Keratinocyte (primary cell): ENCODE measurements around the gene KANSL1. TPM values are rescaled to one million over a fixed set of nuclear protein-coding genes. Genes with fewer than 3 reads are reported as not detected.
A peak's percentile ranks its signal among the peaks of the same experiment; 100 is the strongest.

Experiments used
- DNase-seq: peaks from one replicate; pipeline ENCODE4 v3.0.0-alpha.2; 2011; ENCODE audit warnings: low read depth, missing footprints, low spot score
- FAIRE-seq: peaks from 2 replicates; lab custom pipeline; 2011; peaks lifted over from hg19 to GRCh38; lab: Jason Lieb, UNC
- H2AFZ ChIP-seq: 2 replicates; pipeline ENCODE4 v1.6.0; 2012; ENCODE audit warnings: low read length, control low read depth, inconsistent platforms; ENCODE audit not compliant: control insufficient read depth
- H3K27ac ChIP-seq: 2 replicates; pipeline ENCODE4 v1.5.1; 2011; ENCODE audit warnings: low read length; ENCODE audit not compliant: control insufficient read depth, insufficient read depth
- H3K27me3 ChIP-seq: 3 replicates; pipeline ENCODE4 v1.6.0; 2011; ENCODE audit warnings: low read length; ENCODE audit not compliant: control insufficient read depth, insufficient read depth; ENCODE audit errors: extremely low read depth
- H3K36me3 ChIP-seq, 2 experiments: 2 replicates in 1 of 2; 3 replicates in 1 of 2; pipeline ENCODE4 v1.5.1; 2011; ENCODE audit warnings: low read length in 2 of 2, mild to moderate bottlenecking in 1 of 2; ENCODE audit not compliant: control insufficient read depth in 2 of 2, insufficient read depth in 2 of 2; ENCODE audit errors: extremely low read depth in 1 of 2
- H3K4me1 ChIP-seq: 3 replicates; pipeline ENCODE4 v1.5.1; 2011; ENCODE audit warnings: low read length; ENCODE audit not compliant: control insufficient read depth, insufficient read depth; ENCODE audit errors: extremely low read depth
- H3K4me2 ChIP-seq: 3 replicates; pipeline ENCODE4 v1.6.0; 2011; ENCODE audit warnings: low read depth, low read length; ENCODE audit not compliant: control insufficient read depth, insufficient read depth; ENCODE audit errors: extremely low read depth
- H3K4me3 ChIP-seq, 3 experiments: fragments of 200-600 bp in 1 of 3; sonication (generic) in 1 of 3; 2 replicates in 2 of 3; 3 replicates in 1 of 3; pipeline ENCODE4 v1.5.1; 2011 to 2016; ENCODE audit warnings: low read length in 3 of 3, mild to moderate bottlenecking in 3 of 3, control low read depth in 2 of 3, inconsistent platforms in 1 of 3, low read depth in 1 of 3, mixed read lengths in 1 of 3, mixed run types in 1 of 3, moderate library complexity in 1 of 3; ENCODE audit not compliant: control insufficient read depth in 2 of 3, insufficient read depth in 2 of 3; ENCODE audit errors: extremely low read depth in 1 of 3
- H3K79me2 ChIP-seq: 2 replicates; pipeline ENCODE4 v1.6.0; 2012; ENCODE audit warnings: low read length; ENCODE audit not compliant: control insufficient read depth, insufficient read depth
- H3K9ac ChIP-seq: 3 replicates; pipeline ENCODE4 v1.6.0; 2011; ENCODE audit warnings: low read length; ENCODE audit not compliant: control insufficient read depth, insufficient read depth; ENCODE audit errors: extremely low read depth
- H3K9me1 ChIP-seq: 3 replicates; pipeline ENCODE4 v1.6.0; 2011; ENCODE audit warnings: low read length; ENCODE audit not compliant: control insufficient read depth, insufficient read depth; ENCODE audit errors: extremely low read depth
- H3K9me3 ChIP-seq: 2 replicates; pipeline ENCODE4 v1.5.1; 2012; ENCODE audit warnings: low read depth, low read length; ENCODE audit not compliant: control insufficient read depth
- H4K20me1 ChIP-seq: 3 replicates; pipeline ENCODE4 v1.6.0; 2011; ENCODE audit warnings: low read length; ENCODE audit not compliant: control insufficient read depth, insufficient read depth; ENCODE audit errors: extremely low read depth
- CTCF ChIP-seq, 3 experiments: IDR thresholded peaks in 1 of 3; conservative IDR thresholded peaks in 1 of 3; optimal IDR thresholded peaks in 1 of 3; 2 replicates in 2 of 3; 3 replicates in 1 of 3; pipeline versions ENCODE3 to v1.5.1; 2011; ENCODE audit warnings: low read length in 3 of 3, mild to moderate bottlenecking in 3 of 3, moderate library complexity in 2 of 3, control low read depth in 1 of 3, inconsistent platforms in 1 of 3; ENCODE audit not compliant: insufficient read depth in 2 of 3; ENCODE audit errors: extremely low read depth in 1 of 3
- EZH2 ChIP-seq: IDR thresholded peaks from one replicate; pipeline ENCODE4 v1.6.1; 2012; ENCODE audit warnings: inconsistent platforms, mild to moderate bottlenecking, low read length, moderate library complexity
- dilution Hi-C: fragments of 300-500 bp; cut with MboI; formaldehyde crosslinking; loops from one replicate; pipeline ENCODE4 v1.7.0; 2020; ENCODE audit warnings: low sequenced_read_pairs; ENCODE audit not compliant: extremely low pct_ligation_motif_present
- polyA plus RNA-seq, 5 experiments: library from polyadenylated mRNA; depleted of rRNA in 3 of 5; stranded (reverse) in 3 of 5; stranded (forward) in 1 of 5; unstranded in 1 of 5; fragments of >200 nt; gene quantifications; 1 replicate in 1 of 5; 2 replicates in 3 of 5; 3 replicates in 1 of 5; pipeline versions ENCODE4 v1.2.1 to v1.2.3, GENCODE V29; 2011 to 2012; ENCODE audit warnings: missing spikeins in 2 of 5, low read depth in 1 of 5, low replicate concordance in 1 of 5

KANSL1 gene
- polyA plus RNA-seq, 1 donor (not counting 4 experiments of a cell fraction or from before 2014, with no cell fraction given), result 17.6 TPM

DNA sequence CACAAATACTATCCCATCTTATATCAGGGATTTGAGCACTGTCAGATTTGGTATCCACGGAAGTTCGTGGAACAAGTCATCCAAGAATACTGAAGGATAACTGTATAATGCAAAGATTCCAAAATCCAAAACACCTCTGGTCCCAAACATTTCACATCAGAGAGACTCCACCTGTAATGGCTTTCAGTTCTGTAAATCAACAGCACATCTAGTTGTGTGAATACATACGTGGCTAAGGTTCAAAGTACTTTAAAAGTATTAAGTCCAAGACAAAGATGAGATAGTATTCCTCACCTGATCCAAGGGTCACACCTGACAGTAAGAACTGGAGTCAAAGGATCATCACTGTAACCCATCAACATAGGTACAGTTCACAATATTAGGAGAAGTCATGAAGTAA is 54.8 kb downstream of the KANSL1 start:
- no peak overlapping the region for H3K9ac ChIP-seq
- H3K79me2 ChIP-seq, result peaks cover 93% of the 10 kb centered on the region
- no peak overlapping the region for H2AFZ ChIP-seq
- no peak for DNase-seq
- dilution Hi-C loops, result no loop called here
- no peaks in the 10 kb centered on the region for H3K36me3 ChIP-seq
- H3K4me3 ChIP-seq, result no peak overlapping the region
- no peaks in the 10 kb centered on the region for H3K9me3 ChIP-seq
- peaks cover 45% of the 10 kb centered on the region for H4K20me1 ChIP-seq
- H3K9me1 ChIP-seq, result peaks cover 2% of the 10 kb centered on the region
- FAIRE-seq, result peak; percentile 17
- no peak overlapping the region for H3K4me2 ChIP-seq
- peaks cover 15% of the 10 kb centered on the region for H3K4me1 ChIP-seq
- TF ChIP-seq EZH2 (no peak), CTCF (optimal IDR thresholded peaks at IDR 0.05 in 1 of 3, IDR thresholded peaks at IDR 0.05 in 1 of 3, conservative IDR thresholded peaks at IDR 0.05 in 1 of 3; ENCODE audit: extremely low read depth in 1 of 3, insufficient read depth in 2 of 3, low read length in 3 of 3) (no peak)
- no peak overlapping the region for H3K27ac ChIP-seq
- H3K27me3 ChIP-seq, result no peaks in the 10 kb centered on the region

GRCh38 chr17:46136820-46137219 is 56.4 kb downstream of the KANSL1 start:
- H4K20me1 ChIP-seq, result peaks cover 48% of the 10 kb centered on the region
- H3K27me3 ChIP-seq, result no peaks in the 10 kb centered on the region
- H3K4me2 ChIP-seq, result no peak overlapping the region
- no peak overlapping the region for H3K27ac ChIP-seq
- H3K36me3 ChIP-seq, result peaks cover 0 to 6% of the 10 kb centered on the region in 2 experiments
- H3K4me3 ChIP-seq, result no peak overlapping the region
- no peak overlapping the region for H3K9ac ChIP-seq
- H3K79me2 ChIP-seq, result peaks cover 95% of the 10 kb centered on the region
- DNase-seq (no peak), FAIRE-seq (no peak)
- no peak overlapping the region for H2AFZ ChIP-seq
- TF ChIP-seq CTCF (optimal IDR thresholded peaks at IDR 0.05 in 1 of 3, IDR thresholded peaks at IDR 0.05 in 1 of 3, conservative IDR thresholded peaks at IDR 0.05 in 1 of 3; ENCODE audit: extremely low read depth in 1 of 3, insufficient read depth in 2 of 3, low read length in 3 of 3) (no peak), EZH2 (no peak)
- H3K9me1 ChIP-seq, result peaks cover 2% of the 10 kb centered on the region
- H3K4me1 ChIP-seq, result peaks cover 15% of the 10 kb centered on the region
- H3K9me3 ChIP-seq, result no peaks in the 10 kb centered on the region
- dilution Hi-C loops, result no loop called here
